Muscle layer of colon (tissue), 2 donors: Measurements from ENCODE around the gene GRIK1.

Source experiments
- H3K27ac ChIP-seq: one replicate; pipeline ENCODE4 v1.7.0; 2013; ENCODE audit warnings: low read depth, mild to moderate bottlenecking, low read length, moderate library complexity
- H3K27me3 ChIP-seq, 2 donors: one replicate each; pipeline ENCODE4 v1.7.0; 2013; ENCODE audit warnings: low read length in 2 of 2, mild to moderate bottlenecking in 2 of 2; ENCODE audit not compliant: insufficient read depth in 2 of 2, control insufficient read depth in 1 of 2
- H3K36me3 ChIP-seq: one replicate; pipeline ENCODE4 v1.7.0; 2013; ENCODE audit warnings: mild to moderate bottlenecking, low read length; ENCODE audit not compliant: insufficient read depth
- H3K4me1 ChIP-seq: one replicate; pipeline ENCODE4 v1.7.0; 2013; ENCODE audit warnings: mild to moderate bottlenecking, low read length; ENCODE audit not compliant: insufficient read depth
- H3K4me3 ChIP-seq, 2 donors: one replicate each; pipeline ENCODE4 v1.7.0; 2013; ENCODE audit warnings: low read length in 2 of 2, low read depth in 1 of 2, mild to moderate bottlenecking in 1 of 2, moderate library complexity in 1 of 2
- H3K9ac ChIP-seq: one replicate; pipeline ENCODE4 v1.7.0; 2013; ENCODE audit warnings: low read length
- H3K9me3 ChIP-seq: one replicate; pipeline ENCODE4 v1.7.0; 2013; ENCODE audit warnings: mild to moderate bottlenecking, low read length
- donor health status: abdominal sarcoma.
- donor health status: Adenocarcinoma of cecum.

The GRIK1 gene

GRCh38 chr21:29909571-29909970 lies 30.2 kb downstream of the GRIK1 start:
- Histone ChIP-seq H3K9me3 (no peaks in the 10 kb centered on the region), H3K4me1 (no peaks in the 10 kb centered on the region), H3K27ac (no peak overlapping the region), H3K4me3 (no peak overlapping the region), H3K36me3 (no peaks in the 10 kb centered on the region), H3K27me3 (no peaks in the 10 kb centered on the region), H3K9ac (no peak overlapping the region)

GRCh38 chr21:29904359-29905282 lies 35.2 kb downstream of the GRIK1 start:
- no peak overlapping the region for H3K4me3 ChIP-seq
- no peaks in the 10 kb centered on the region for H3K9me3 ChIP-seq
- H3K27ac ChIP-seq: no peak overlapping the region
- H3K9ac ChIP-seq: no peak overlapping the region
- no peaks in the 10 kb centered on the region for H3K4me1 ChIP-seq
- no peaks in the 10 kb centered on the region for H3K36me3 ChIP-seq
- H3K27me3 ChIP-seq: no peaks in the 10 kb centered on the region

- H3K27me3 ChIP-seq: no peaks in the 10 kb centered on the region
- H3K9me3 ChIP-seq: no peaks in the 10 kb centered on the region
- H3K4me1 ChIP-seq: no peaks in the 10 kb centered on the region
- H3K27ac ChIP-seq: no peak overlapping the region
- H3K36me3 ChIP-seq: no peaks in the 10 kb centered on the region
- no peak overlapping the region for H3K9ac ChIP-seq
- no peak overlapping the region for H3K4me3 ChIP-seq
Measured at GRCh38 chr21:29896884-29897283, 42.9 kb downstream of the GRIK1 start.

GRCh38 chr21:29893687-29894086 lies 46.1 kb downstream of the GRIK1 start:
- H3K27ac ChIP-seq: no peak overlapping the region
- no peaks in the 10 kb centered on the region for H3K9me3 ChIP-seq
- no peaks in the 10 kb centered on the region for H3K27me3 ChIP-seq
- H3K36me3 ChIP-seq: no peaks in the 10 kb centered on the region
- no peak overlapping the region for H3K9ac ChIP-seq
- no peak overlapping the region for H3K4me3 ChIP-seq
- H3K4me1 ChIP-seq: no peaks in the 10 kb centered on the region

GRCh38 chr21:29892379-29892778 lies 47.4 kb downstream of the GRIK1 start:
- Histone ChIP-seq H3K27ac (no peak overlapping the region), H3K9ac (no peak overlapping the region), H3K27me3 (no peaks in the 10 kb centered on the region), H3K4me1 (no peaks in the 10 kb centered on the region), H3K9me3 (no peaks in the 10 kb centered on the region), H3K4me3 (no peak overlapping the region), H3K36me3 (no peaks in the 10 kb centered on the region)

GRCh38 chr21:29888437-29888836 lies 51.4 kb downstream of the GRIK1 start:
- Histone ChIP-seq H3K4me1 (no peaks in the 10 kb centered on the region), H3K9ac (no peak overlapping the region), H3K36me3 (no peaks in the 10 kb centered on the region), H3K27me3 (no peaks in the 10 kb centered on the region), H3K27ac (no peak overlapping the region), H3K9me3 (no peaks in the 10 kb centered on the region), H3K4me3 (no peak overlapping the region)

- no peaks in the 10 kb centered on the region for H3K4me1 ChIP-seq
- no peaks in the 10 kb centered on the region for H3K27me3 ChIP-seq
- no peaks in the 10 kb centered on the region for H3K36me3 ChIP-seq
- H3K4me3 ChIP-seq: no peak overlapping the region
- H3K9me3 ChIP-seq: no peaks in the 10 kb centered on the region
- no peak overlapping the region for H3K27ac ChIP-seq
- no peak overlapping the region for H3K9ac ChIP-seq
Measured at GRCh38 chr21:29887313-29888009, 52.3 kb downstream of the GRIK1 start.

- Histone ChIP-seq H3K36me3 (no peaks in the 10 kb centered on the region), H3K9ac (no peak overlapping the region), H3K9me3 (no peaks in the 10 kb centered on the region), H3K27ac (no peak overlapping the region), H3K4me3 (no peak overlapping the region), H3K4me1 (no peaks in the 10 kb centered on the region), H3K27me3 (no peaks in the 10 kb centered on the region)
Measured at GRCh38 chr21:29885491-29885890, 54.3 kb downstream of the GRIK1 start.

GRCh38 chr21:29875873-29876272 lies 63.9 kb downstream of the GRIK1 start:
- Histone ChIP-seq H3K27ac (no peak overlapping the region), H3K27me3 (no peaks in the 10 kb centered on the region), H3K9ac (no peak overlapping the region), H3K4me1 (no peaks in the 10 kb centered on the region), H3K9me3 (no peaks in the 10 kb centered on the region), H3K36me3 (no peaks in the 10 kb centered on the region), H3K4me3 (no peak overlapping the region)

GRCh38 chr21:29875036-29875716 lies 64.6 kb downstream of the GRIK1 start:
- Histone ChIP-seq H3K27ac (no peak overlapping the region), H3K36me3 (no peaks in the 10 kb centered on the region), H3K4me3 (no peak overlapping the region), H3K27me3 (no peaks in the 10 kb centered on the region), H3K9ac (no peak overlapping the region), H3K4me1 (no peaks in the 10 kb centered on the region), H3K9me3 (no peaks in the 10 kb centered on the region)

GRCh38 chr21:29873908-29874307 lies 65.9 kb downstream of the GRIK1 start:
- no peaks in the 10 kb centered on the region for H3K4me1 ChIP-seq
- H3K9ac ChIP-seq: no peak overlapping the region
- H3K27me3 ChIP-seq: no peaks in the 10 kb centered on the region
- H3K4me3 ChIP-seq: no peak overlapping the region
- no peaks in the 10 kb centered on the region for H3K9me3 ChIP-seq
- H3K27ac ChIP-seq: no peak overlapping the region
- H3K36me3 ChIP-seq: no peaks in the 10 kb centered on the region
